OCI-LY3 (cell line): Measurements from ENCODE around the gene CHMP6.

Experiments used
- EZH2phosphoT487 ChIP-seq: fragments of 200-600 bp; shearing (Covaris generic); IDR thresholded peaks from 2 replicates; pipeline ENCODE4 v1.6.1; 2018; ENCODE audit warnings: antibody characterized with exemption, mixed run types, low read depth
- TF ChIP-seq, protein P1 (sequence below): fragments of 200-600, 300-600 bp; sonication (generic); IDR thresholded peaks from 2 replicates; pipeline ENCODE4 v1.5.1; 2014; ENCODE audit warnings: antibody characterized with exemption, low read length, low read depth

GRCh38 chr17:80945736-80946135 lies 45.9 kb upstream of the CHMP6 start:
- TF ChIP-seq, protein P1, sequence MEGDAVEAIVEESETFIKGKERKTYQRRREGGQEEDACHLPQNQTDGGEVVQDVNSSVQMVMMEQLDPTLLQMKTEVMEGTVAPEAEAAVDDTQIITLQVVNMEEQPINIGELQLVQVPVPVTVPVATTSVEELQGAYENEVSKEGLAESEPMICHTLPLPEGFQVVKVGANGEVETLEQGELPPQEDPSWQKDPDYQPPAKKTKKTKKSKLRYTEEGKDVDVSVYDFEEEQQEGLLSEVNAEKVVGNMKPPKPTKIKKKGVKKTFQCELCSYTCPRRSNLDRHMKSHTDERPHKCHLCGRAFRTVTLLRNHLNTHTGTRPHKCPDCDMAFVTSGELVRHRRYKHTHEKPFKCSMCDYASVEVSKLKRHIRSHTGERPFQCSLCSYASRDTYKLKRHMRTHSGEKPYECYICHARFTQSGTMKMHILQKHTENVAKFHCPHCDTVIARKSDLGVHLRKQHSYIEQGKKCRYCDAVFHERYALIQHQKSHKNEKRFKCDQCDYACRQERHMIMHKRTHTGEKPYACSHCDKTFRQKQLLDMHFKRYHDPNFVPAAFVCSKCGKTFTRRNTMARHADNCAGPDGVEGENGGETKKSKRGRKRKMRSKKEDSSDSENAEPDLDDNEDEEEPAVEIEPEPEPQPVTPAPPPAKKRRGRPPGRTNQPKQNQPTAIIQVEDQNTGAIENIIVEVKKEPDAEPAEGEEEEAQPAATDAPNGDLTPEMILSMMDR: no peak
- TF ChIP-seq EZH2phosphoT487: no peak
